GM19455 (cell line): ENCODE data around the gene SBF2.
"Not testable (repeated sequence)": the region's sequence is repeated elsewhere in the genome, so short reads cannot be mapped to it uniquely, and the experiment has no call there.

Experiments used
- ATAC-seq: cut with Tn5 transposase; IDR thresholded peaks from one replicate; pipeline ENCODE4 v1.9.1; 2021; ENCODE audit not compliant: unreplicated experiment

Gene SBF2

DNA sequence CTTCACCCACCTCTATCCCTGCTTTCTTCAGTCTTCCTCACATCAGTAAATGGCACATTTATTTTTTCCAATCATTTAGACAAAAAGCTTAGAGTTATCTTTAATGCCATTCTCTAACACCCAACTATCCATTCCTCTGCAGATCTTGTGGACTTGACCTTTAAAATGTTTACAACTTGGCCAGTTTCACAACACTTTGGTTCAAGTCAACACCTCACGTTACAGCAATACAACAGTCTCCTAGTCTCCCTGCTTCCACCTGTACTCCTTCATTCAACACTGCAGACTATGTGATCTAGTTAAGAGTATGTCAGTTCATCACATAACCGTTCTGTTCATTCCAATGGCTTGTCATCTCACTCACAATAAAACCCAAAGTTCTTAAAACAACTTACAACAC is 325.0 kb downstream of the SBF2 start:
- no peak for ATAC-seq

- peak; percentile 95 for ATAC-seq
Measured at GRCh38 chr11:9962722-9963121, 331.3 kb downstream of the SBF2 start.

DNA sequence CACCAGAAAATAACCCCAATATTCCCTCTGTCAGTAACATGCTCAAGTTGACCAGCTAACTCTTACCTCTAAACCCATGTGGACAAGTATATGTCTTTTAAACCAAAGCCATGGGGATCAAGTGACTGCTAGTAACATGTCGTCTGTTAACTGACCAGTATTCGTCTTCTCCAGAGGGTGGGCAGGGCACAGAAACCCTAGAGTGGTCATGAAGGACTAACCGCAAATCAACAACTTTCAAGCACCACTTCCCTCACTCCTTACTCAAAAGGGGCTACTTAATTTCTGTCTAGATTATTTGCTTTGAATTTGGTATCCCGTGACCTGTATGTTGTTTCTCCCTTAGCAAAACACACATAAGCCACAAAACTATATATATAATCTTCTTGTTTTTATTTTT is 336.9 kb downstream of the SBF2 start:
- ATAC-seq = no peak

GRCh38 chr11:9956483-9956882 is 337.5 kb downstream of the SBF2 start:
- ATAC-seq = no peak

DNA sequence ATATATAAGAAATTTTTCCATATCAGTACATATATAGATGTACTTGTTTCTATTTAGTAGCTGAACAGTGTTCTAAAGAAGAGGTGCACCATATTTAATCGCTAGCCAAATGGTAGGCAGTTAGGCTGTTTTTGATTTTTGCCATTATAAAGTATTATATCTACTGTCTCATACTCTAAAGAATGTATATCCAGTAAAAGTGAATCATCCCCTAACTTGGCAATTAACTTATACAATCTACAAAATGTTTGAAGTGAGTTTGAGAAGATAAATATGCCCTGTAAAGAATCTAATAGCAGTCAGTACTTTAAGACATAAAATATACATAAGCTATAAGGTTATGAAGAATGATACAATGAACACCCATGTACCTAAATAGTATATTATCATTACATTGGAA is 338.6 kb downstream of the SBF2 start:
- ATAC-seq = no peak

GRCh38 chr11:9953994-9954626 is 339.9 kb downstream of the SBF2 start:
- no peak for ATAC-seq

DNA sequence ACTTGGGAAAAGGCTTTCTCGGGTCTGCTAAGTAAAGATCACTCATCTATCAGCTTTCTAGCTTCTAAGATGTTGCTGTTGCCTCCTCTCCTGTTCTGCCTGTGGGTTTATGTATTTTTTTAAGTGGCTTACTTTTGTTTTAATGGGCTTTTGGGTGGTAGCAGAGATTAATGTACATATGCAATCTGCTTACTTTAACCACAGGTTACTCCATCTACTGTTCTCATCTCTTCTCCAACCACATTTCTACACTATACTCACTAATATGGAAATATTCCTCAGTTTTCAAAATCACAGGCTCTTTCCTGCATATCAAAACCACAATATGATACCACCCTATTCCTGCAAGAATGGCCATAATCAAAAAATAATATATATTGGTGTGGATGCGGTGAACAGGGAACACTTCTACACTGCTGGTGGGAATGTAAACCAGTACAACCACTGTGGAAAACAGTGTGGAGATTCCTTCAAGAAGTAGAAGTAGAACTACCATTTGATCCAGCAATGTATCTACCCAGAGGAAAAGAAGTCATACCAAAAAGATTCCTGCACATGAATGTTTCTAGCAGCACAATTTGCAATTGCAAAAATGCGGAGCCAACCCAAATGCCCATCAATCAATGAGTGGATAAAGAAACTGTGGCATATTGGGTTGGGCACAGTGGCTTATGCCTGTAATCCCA is 341.4 kb downstream of the SBF2 start:
- no peak for ATAC-seq

GRCh38 chr11:9951807-9952206 is 342.2 kb downstream of the SBF2 start:
- ATAC-seq = no peak

DNA sequence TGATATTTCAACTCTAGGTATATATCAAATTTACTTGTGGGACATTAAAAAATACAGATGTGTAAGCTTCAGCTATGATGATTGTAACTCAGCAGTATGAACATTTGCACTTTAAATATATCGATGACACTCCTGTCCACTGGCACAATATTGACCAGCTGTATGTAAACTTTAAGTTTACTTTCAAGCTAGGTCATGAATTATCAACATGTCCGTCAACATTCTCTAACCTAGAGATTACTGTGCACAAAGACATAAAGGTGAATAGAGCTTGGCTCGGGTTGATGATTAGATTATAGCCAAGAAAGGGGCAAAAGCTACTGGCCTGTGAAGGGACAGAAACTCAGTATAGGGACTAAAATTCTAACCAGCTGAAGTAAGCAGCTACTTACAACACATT is 343.6 kb downstream of the SBF2 start:
- ATAC-seq = no peak

- ATAC-seq = no peak
Measured at GRCh38 chr11:9947231-9947864, 346.7 kb downstream of the SBF2 start.

DNA sequence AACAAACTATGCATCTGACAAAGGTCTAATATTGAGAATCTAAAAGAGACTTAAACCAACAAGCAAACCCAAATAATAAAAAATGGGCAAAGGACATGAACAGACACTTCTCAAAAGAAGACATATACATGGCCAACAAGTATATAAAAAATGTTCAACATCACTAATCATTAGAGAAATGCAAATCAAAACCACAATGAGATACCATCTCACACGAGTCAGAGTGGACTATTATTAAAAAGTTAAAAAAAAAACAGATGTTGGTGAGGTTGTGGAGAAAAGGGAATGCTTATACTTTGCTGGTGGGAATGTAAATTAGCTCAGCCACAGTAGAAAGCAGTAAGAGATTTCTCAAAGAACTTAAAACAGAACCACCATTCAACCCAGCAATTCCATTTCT is 348.3 kb downstream of the SBF2 start:
- ATAC-seq = not testable (repeated sequence)

- no peak for ATAC-seq
Measured at GRCh38 chr11:9943386-9944110, 350.5 kb downstream of the SBF2 start.

GRCh38 chr11:9941991-9942390 is 352.0 kb downstream of the SBF2 start:
- ATAC-seq = no peak

- not testable (repeated sequence) for ATAC-seq
Measured at GRCh38 chr11:9939150-9939549, 354.9 kb downstream of the SBF2 start.

DNA sequence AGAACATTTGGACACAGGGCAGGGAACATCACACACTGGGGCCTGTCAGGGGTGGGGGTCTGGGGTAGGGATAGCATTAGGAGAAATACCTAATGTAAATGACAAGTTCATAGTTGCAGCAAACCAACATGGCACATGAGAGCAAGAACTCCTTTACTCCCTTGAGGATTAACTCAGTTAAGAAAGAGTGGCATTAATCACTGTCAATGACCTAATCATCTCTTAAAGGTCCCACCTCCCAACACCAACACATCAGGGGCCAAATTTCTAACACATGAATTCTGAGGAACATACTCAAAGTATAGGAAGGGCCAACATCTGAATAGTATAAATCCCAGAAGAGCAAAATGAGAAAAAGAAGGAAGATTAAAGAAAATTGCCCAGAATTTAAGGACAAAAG is 357.3 kb downstream of the SBF2 start:
- ATAC-seq = no peak

GRCh38 chr11:9932843-9933242 is 361.2 kb downstream of the SBF2 start:
- ATAC-seq = not testable (repeated sequence)

GRCh38 chr11:9930562-9931331 is 363.3 kb downstream of the SBF2 start:
- ATAC-seq = not testable (repeated sequence)

GRCh38 chr11:9927670-9928069 is 366.3 kb downstream of the SBF2 start:
- ATAC-seq = no peak

DNA sequence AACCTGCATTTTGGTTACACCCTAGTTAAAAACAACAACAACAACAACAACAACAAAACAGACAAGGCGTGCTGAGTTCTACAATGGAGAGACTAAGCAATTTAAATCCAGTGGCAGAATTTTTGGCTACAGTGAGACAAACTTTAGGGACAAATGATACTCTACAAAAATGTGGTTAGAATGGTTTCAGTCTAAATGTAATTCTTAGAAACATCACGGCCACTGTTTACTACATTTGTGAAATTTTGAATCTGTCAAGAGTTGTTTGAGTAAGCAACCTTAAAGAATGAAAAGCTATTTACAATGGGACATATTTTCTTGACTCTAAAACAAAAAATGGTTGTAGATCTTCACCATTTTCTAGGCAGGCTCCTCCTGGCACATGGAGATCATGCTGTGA is 370.7 kb downstream of the SBF2 start:
- no peak for ATAC-seq

DNA sequence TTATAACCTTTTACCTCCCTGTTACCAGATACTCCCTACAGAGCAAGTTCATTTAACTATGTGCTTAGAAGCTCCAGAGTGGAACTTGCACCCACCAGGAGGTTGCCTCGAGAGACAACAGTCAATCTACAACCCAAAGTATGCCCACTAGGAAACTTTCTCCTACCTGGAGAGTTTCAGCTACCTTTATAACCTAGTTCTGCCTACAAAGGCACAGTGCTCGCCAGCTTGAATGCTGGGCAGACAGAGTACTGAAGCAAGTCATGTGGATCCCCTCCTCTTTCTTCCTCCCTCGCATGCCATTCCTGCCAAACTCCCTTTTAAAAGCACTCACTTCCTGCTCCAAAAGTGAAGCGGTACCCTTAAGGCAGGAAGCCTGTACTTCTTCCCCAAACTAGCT is 371.2 kb downstream of the SBF2 start:
- ATAC-seq = no peak

GRCh38 chr11:9916480-9916879 is 377.5 kb downstream of the SBF2 start:
- ATAC-seq = no peak
